ENCODE data around the gene PPP1R3F.
"Not testable (repeated sequence)": the region's sequence is repeated elsewhere in the genome, so short reads cannot be mapped to it uniquely, and the experiment has no call there.

The PPP1R3F gene

DNA sequence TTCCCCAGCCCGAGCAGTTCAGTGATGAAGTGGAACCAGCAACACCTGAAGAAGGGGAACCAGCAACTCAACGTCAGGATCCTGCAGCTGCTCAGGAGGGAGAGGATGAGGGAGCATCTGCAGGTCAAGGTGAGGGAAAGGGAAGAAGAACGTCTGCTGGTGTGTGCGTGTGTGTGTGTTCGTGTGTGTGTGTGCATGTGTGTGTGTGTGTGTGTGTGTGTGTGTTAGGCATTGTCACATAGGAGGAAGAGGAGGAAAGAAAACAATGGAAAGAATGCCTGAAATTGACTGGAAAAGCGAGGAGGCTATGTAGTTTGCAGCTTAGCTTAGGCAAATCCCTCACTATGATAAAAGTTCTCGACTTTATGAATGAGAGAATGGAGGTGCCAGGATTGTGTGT lies 54.1 kb downstream of the PPP1R3F start:
- DNase-seq, result not testable (repeated sequence)

- not testable (repeated sequence) for DNase-seq
Measured at GRCh38 chrX:49330421-49330820, 60.8 kb downstream of the PPP1R3F start.

DNA sequence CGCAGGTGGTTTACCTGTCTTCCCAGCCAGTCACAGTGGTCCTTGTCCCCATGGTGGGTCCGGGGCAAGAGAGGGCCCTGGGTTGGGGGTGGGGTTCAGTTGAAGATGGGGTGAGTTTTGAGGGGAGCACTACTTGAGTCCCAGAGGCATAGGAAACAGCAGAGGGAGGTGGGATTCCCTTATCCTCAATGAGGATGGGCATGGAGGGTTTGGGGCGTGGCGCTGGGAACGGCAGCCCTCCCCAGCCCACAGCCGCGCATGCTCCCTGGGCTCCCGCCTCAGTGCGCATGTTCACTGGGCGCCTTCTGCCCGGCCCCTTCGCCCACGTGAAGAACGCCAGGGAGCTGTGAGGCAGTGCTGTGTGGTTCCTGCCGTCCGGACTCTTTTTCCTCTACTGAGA lies 61.7 kb downstream of the PPP1R3F start, which contains the start of gene GAGE13:
Gene GAGE13 (plus strand): TSS at position 301 of the 400 bp plus-strand sequence. CDS start 1,156 bp downstream, outside the sequence.
- not testable (repeated sequence) for DNase-seq

DNA sequence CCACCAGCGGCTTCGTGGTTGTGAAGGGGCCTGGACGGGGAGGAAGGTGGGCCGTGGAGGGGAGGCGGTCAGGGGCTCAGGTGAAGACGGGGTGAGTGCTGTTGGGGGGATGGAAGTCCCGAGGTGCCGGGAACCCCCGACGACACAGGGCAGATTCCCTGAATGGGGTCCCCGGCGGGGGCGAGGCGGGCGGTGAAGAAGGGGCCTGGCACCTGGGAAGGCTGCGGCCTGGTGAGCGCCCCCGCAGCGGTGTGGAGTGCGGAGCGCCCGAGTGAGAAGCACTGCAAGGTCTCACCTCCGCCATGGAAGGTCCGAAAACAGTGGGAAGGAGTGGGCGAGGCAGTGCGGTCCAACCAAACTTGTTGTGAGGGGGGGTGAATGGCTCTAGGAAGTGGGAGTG lies 62.2 kb downstream of the PPP1R3F start:
- not testable (repeated sequence) for DNase-seq

All from stimulated activated CD4-positive, alpha-beta T cell treated with anti-CD3 and anti-CD28 coated beads, Interleukin-4, amount 100 ng/mL, for 24 hours (primary cell).